ENCODE data around the gene DNAI1.

Gene DNAI1

DNA sequence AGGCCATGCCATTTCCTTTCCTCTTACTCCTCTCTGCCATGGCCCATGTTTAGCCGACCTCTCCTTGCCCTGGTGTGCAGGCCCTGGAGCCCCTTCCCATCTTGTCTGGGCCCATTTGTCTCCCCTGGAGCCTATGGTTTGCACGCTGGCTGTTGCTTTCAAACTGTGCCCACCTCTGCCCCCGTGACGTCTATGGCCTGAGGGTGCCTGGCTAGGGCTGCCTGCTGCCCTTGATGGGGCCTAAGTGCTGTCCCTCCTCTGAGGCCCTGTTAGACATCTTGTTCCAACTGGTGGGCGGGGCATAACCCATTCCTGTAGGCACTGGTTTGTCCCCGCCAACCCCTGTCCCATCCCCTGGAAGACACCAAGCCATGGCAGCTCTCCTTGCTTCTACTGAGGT is 86.9 kb downstream of the DNAI1 start:
- TF ChIP-seq, protein P1, sequence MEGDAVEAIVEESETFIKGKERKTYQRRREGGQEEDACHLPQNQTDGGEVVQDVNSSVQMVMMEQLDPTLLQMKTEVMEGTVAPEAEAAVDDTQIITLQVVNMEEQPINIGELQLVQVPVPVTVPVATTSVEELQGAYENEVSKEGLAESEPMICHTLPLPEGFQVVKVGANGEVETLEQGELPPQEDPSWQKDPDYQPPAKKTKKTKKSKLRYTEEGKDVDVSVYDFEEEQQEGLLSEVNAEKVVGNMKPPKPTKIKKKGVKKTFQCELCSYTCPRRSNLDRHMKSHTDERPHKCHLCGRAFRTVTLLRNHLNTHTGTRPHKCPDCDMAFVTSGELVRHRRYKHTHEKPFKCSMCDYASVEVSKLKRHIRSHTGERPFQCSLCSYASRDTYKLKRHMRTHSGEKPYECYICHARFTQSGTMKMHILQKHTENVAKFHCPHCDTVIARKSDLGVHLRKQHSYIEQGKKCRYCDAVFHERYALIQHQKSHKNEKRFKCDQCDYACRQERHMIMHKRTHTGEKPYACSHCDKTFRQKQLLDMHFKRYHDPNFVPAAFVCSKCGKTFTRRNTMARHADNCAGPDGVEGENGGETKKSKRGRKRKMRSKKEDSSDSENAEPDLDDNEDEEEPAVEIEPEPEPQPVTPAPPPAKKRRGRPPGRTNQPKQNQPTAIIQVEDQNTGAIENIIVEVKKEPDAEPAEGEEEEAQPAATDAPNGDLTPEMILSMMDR (IDR thresholded peaks at IDR 0.05) = no peak

DNA sequence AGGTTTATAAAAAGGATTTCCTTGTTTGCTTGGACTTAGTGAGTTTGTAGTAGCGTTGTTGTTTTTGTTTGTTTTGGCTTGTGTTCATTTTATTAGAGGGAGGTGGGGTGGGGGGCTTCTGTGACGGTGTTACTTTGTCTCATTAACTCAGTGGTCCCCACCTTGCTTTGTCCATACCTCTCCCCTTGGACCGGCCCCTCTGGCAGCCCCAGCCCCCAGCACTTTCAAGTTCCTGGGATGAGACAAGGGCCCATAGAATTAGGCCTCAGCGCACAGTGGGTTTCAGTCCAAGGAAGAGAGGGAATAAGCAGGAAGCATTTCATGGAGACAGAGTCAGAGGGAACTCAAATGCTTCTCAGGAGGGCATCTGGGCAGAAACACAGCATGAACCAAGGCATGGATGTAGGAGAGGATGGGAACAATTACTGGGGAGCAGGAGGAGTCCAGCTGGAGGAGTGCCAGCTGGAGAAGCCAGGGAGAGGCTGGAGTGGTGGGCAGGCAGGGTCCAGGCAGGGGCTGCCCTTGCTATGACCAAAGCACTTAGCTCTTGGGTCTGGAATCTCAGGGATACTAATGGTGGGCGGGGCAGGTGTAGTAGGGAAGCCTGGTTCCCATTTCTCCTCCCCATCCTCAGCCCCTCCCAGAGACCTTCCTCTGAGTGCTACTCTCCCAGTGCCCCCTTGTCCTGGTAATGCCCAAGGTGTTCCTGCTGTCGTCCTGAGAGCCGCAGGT is 87.7 kb downstream of the DNAI1 start:
- TF ChIP-seq, protein P1 (IDR thresholded peaks at IDR 0.05) = no peak

DNA sequence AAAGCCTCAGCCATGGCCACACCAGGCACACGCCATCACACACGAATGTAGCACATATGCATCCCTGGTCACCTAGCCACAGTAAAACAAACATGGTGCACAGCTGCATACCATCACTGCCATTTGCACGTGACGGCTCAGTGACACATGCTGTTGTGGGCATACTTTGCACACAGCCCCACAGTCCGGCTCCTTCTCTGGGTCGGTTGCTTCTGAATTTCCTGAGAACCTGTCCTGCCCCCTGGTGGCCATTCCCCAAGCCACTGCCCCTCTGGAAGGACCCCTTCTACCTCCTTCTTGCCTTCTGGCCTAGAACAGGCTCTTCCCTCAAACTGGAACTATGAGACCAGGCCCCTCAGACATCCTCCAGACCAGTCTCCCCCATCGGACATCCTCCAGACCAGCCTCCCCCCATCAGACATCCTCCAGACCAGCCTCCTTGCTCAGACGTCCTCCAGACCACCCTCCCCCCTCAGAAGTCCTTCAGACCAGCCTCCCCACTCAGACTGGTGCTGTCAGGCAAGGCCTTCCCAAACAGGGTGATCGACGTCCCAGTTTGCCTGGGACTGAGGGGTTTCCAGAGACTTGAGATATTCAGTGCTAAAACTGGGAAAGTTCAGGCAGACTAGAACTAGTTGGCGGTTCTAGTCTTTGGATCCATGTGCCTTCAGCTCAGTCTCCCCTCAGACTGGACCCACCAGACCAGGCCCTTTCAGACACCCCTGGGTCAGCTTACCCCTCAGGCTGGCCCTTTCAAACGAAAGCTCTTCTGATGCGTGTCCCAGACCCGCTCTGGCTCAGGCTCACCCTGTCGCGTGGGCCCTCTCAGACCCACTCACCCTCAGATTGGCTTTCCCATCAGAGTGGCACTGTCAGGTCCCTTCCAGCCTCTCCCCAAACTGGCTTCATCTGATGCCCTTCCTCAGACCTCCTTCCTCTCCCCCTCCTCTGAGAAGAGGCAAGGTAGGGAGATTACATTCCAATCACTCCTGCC is 88.5 kb downstream of the DNAI1 start:
- TF ChIP-seq, protein P1 (IDR thresholded peaks at IDR 0.05) = peak; percentile 86

DNA sequence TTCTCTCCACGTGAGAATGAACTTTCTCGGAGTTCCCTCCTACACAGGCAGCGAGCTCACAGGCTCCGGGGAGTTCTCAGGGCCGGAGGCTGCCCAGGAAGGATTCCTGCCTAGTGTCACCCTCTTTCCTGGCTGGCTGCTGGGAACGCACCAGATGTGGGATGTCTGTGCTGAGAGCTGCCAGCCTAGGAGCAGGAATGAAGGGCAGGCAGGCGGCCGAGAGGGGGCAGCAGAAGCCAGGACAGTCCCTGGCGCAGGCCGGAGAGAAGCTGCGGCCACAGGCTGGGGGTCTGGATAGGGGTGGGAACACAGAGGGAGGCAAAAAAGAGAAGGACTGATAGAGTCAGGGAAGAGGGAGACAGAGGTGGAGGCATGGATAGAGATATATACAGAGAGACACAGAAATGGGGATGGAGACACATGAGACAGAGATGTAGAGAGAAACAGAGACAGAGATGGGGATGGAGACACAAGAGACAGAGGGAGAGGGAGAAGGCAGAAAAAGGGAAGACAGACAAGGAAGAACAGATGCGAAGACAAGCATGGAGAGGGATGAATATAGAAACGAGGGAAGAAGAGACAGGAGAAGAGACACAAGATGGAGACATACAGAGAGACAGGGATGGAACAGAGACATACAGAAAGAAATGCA is 89.5 kb downstream of the DNAI1 start:
- TF ChIP-seq, protein P1 (IDR thresholded peaks at IDR 0.05) = peak; percentile 88

DNA sequence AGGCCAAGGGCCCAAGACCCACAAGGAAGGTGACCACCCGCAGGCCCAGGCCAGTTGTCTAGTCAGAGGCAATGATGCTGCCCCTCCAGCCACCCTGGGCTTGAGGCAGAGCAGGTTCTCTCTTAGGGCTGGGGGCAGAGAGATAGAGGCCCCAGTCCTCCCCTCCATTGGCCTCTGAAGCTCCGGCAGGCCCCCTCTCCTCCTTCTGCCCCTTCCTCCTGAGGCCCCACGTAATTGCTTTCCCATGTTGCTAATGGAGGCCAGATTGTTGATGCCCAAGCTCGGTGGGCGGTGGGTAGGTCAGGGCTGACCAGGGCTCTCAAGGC is 90.8 kb downstream of the DNAI1 start:
- TF ChIP-seq, protein P1 (IDR thresholded peaks at IDR 0.05) = no peak

DNA sequence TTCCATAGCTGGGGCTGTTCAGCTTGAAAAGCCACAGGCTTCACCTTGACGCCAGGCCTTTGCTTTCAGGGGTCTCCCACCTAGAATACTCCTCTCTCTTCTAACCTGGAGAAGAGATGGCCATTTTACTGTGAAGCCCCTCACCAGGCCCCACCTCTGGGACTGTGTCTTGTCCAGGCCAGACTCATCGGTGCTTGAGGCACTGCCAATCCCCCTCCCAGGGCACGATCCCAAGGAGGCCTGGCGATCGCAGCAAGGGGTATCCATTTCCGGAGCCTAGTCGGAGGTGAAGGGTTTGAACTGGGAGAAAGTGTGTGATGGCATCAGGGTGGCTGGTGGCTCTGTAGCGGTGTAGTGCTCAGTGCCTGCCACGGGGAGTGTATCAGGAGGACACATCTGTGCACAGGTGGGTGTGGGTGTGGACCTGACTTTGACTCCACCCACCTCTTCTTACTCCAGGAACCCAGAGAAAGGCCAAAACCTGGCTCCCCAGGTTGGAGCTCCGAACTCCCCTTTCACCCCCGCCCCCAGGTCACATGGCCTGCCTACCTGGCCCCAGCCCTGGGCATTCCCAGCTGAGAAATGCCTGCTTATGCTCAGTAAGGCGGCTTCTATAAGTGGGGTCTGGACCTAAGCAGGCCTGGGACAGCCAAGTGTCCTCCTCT is 91.5 kb downstream of the DNAI1 start:
- TF ChIP-seq, protein P1 (IDR thresholded peaks at IDR 0.05) = no peak

DNA sequence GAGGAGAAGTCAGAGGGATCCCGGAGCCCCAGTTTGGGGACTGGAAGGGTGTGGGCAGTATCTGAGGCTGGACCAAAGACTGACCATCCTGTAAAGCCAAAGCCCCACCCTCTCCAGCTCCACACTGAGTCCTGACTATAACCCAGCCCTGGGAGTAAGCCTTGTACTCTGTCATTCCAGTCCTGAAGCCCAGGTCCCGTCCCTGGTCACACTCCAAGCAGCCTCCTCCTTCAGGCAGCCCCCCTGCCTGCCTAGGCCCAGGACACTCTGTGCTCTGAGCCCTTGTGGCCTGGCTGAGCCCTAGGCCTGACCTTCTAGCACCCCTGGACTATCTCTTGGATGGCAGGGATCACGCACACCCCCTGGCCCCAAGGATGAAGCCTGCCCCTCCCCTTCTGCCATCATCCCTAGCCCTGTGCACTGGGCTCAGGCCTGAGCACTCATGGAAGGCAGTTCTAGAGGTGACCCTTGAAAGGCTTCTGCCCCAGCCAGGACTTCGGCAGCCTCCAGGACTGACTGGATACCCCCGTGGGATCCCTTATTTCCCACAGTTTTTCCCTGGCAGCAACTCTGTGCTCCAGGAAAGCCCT is 92.2 kb downstream of the DNAI1 start:
- TF ChIP-seq, protein P1 (IDR thresholded peaks at IDR 0.05) = no peak

Measured in LNCAP (cell line).